SH-SY5Y (cell line): ENCODE results near the gene AK6.

Source experiments
- GATA2 ChIP-seq: IDR thresholded peaks from 2 replicates; pipeline ENCODE4 v1.6.1; 2011; ENCODE audit warnings: mild to moderate bottlenecking, low read depth, low read length
- GATA3 ChIP-seq: IDR thresholded peaks from 2 replicates; pipeline ENCODE4 v1.6.1; 2011; ENCODE audit warnings: low read depth, mild to moderate bottlenecking, low read length, moderate library complexity

GRCh38 chr5:69367697-69368279, 1.5 kb downstream of the AK6 start:
- TF ChIP-seq GATA2 = no peak
- TF ChIP-seq GATA3 = no peak
